HG02759 (cell line): Measurements from ENCODE around the gene OR5I1.
"Not testable (repeated sequence)": the region's sequence is repeated elsewhere in the genome, so short reads cannot be mapped to it uniquely, and the experiment has no call there.

Source experiments
- ATAC-seq: cut with Tn5 transposase; IDR thresholded peaks from one replicate; pipeline ENCODE4 v1.9.1; 2021; ENCODE audit warnings: mild to moderate bottlenecking, moderate library complexity; ENCODE audit not compliant: unreplicated experiment

OR5I1 gene

GRCh38 chr11:55936300-55936699, at the start of gene OR5I1:
Gene OR5I1 (minus strand): TSS chr11:55936400. CDS start chr11:55936400, 0 bp downstream.
- no peak for ATAC-seq

GRCh38 chr11:55970935-55971334, 34.7 kb upstream of the OR5I1 start:
- ATAC-seq, result no peak

- ATAC-seq, result no peak
These were observed 33.6 kb upstream of the OR5I1 start, which contains the start of gene OR10AG1 for GRCh38 chr11:55969845-55970244. Gene OR10AG1 (minus strand): TSS chr11:55969945. CDS start chr11:55969907, 38 bp downstream.

- no peak for ATAC-seq
These were observed 31.7 kb upstream of the OR5I1 start for GRCh38 chr11:55967914-55968313.

GRCh38 chr11:55966391-55966790, 30.2 kb upstream of the OR5I1 start:
- ATAC-seq, result no peak

- no peak for ATAC-seq
These were observed 20.3 kb upstream of the OR5I1 start for GRCh38 chr11:55956521-55956920.

GRCh38 chr11:55949330-55949729, 13.1 kb upstream of the OR5I1 start:
- ATAC-seq, result no peak

GRCh38 chr11:55942785-55943392, 6.7 kb upstream of the OR5I1 start:
- ATAC-seq, result peak; percentile 68

GRCh38 chr11:55920537-55920936, 15.7 kb downstream of the OR5I1 start:
- ATAC-seq, result no peak

GRCh38 chr11:55914482-55914881, 21.7 kb downstream of the OR5I1 start, which contains the start of gene OR5W2:
Gene OR5W2 (minus strand): TSS chr11:55914582. CDS start chr11:55914582, 0 bp downstream.
- no peak for ATAC-seq

- ATAC-seq, result no peak
These were observed 33.9 kb downstream of the OR5I1 start for GRCh38 chr11:55902308-55902707.

GRCh38 chr11:55895216-55895615, 41.0 kb downstream of the OR5I1 start:
- no peak for ATAC-seq

- not testable (repeated sequence) for ATAC-seq
These were observed 50.7 kb downstream of the OR5I1 start for GRCh38 chr11:55885481-55885880.
